Cardiac fibroblast (primary cell): ENCODE results near the gene NXN.
"Not testable (repeated sequence)": the region's sequence is repeated elsewhere in the genome, so short reads cannot be mapped to it uniquely, and the experiment has no call there.

Source experiments
- DNase-seq, 2 donors: peaks; one replicate each; pipeline versions ENCODE4 v3.0.0 to v3.0.0-alpha.2; 2010; ENCODE audit warnings: low read depth in 2 of 2
- H3K4me3 ChIP-seq, 2 donors: replicated peaks in 1 of 2; 1 replicate in 1 of 2; 2 replicates in 1 of 2; pipeline ENCODE4 v1.5.1; 2011; ENCODE audit warnings: low read depth in 2 of 2, low read length in 2 of 2, mild to moderate bottlenecking in 2 of 2, moderate library complexity in 1 of 2
- CTCF ChIP-seq: IDR thresholded peaks from one replicate; pipeline ENCODE4 v1.5.1; 2011; ENCODE audit warnings: low read depth, mild to moderate bottlenecking, low read length, inconsistent platforms

The NXN gene

GRCh38 chr17:796609-797008 lies 183.0 kb downstream of the NXN start:
- no peak for DNase-seq
- TF ChIP-seq CTCF = no peak
- H3K4me3 ChIP-seq = no peak overlapping the region

- TF ChIP-seq CTCF = no peak
- no peak overlapping the region for H3K4me3 ChIP-seq
- no peak for DNase-seq
These were observed 183.9 kb downstream of the NXN start for GRCh38 chr17:795721-796120.

- TF ChIP-seq CTCF = no peak
- DNase-seq = no peak
- H3K4me3 ChIP-seq = peak overlapping the region in 1 of 2 donors; percentile 34
These were observed 184.3 kb downstream of the NXN start for GRCh38 chr17:795276-795675.

- peak overlapping the region in 1 of 2 donors; percentile 34 for H3K4me3 ChIP-seq
- TF ChIP-seq CTCF = peak; percentile 75
- peak; percentile 75 to 82 for DNase-seq
These were observed 184.7 kb downstream of the NXN start for GRCh38 chr17:794876-795275.

- TF ChIP-seq CTCF = no peak
- no peak for DNase-seq
- no peak overlapping the region for H3K4me3 ChIP-seq
These were observed 187.3 kb downstream of the NXN start for GRCh38 chr17:792277-792676.

- H3K4me3 ChIP-seq = no peak overlapping the region
- no peak for DNase-seq
- TF ChIP-seq CTCF = no peak
These were observed 187.7 kb downstream of the NXN start for GRCh38 chr17:791829-792228.

GRCh38 chr17:790874-791247 lies 188.7 kb downstream of the NXN start:
- not testable (repeated sequence) for H3K4me3 ChIP-seq, DNase-seq

GRCh38 chr17:789931-790873 lies 189.4 kb downstream of the NXN start:
- H3K4me3 ChIP-seq = not testable (repeated sequence)
- peak in 1 of 2 donors; percentile 29 for DNase-seq
